GM12872 (cell line): Measurements from ENCODE around the gene UACA.

ENCODE experiments used
- TF ChIP-seq, protein P1 (sequence below): IDR thresholded peaks from 3 replicates; pipeline ENCODE4 v1.5.1; 2011; ENCODE audit warnings: low read depth, mild to moderate bottlenecking, low read length, moderate library complexity; ENCODE audit not compliant: insufficient read depth

The UACA gene

DNA sequence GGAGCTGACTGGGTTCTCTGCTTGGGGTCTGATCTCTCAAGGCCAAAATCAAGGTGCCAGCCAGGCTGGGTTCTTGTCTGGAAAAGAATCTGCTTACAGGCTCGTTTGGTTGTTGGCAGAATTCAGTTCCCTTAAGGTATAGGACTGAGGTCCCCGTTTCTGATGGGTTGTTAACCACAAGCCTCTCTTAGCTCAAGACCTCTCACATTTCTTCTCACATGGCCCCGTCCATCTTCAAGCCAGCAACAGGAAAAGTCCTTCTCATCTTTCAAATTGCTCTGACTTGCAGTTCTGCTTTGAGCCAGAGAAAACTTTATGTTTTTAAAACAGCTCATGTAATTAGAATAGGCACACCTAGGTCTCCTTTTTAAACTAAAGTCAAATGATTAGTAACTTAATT is 20.4 kb downstream of the UACA start:
- TF ChIP-seq, protein P1, sequence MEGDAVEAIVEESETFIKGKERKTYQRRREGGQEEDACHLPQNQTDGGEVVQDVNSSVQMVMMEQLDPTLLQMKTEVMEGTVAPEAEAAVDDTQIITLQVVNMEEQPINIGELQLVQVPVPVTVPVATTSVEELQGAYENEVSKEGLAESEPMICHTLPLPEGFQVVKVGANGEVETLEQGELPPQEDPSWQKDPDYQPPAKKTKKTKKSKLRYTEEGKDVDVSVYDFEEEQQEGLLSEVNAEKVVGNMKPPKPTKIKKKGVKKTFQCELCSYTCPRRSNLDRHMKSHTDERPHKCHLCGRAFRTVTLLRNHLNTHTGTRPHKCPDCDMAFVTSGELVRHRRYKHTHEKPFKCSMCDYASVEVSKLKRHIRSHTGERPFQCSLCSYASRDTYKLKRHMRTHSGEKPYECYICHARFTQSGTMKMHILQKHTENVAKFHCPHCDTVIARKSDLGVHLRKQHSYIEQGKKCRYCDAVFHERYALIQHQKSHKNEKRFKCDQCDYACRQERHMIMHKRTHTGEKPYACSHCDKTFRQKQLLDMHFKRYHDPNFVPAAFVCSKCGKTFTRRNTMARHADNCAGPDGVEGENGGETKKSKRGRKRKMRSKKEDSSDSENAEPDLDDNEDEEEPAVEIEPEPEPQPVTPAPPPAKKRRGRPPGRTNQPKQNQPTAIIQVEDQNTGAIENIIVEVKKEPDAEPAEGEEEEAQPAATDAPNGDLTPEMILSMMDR = no peak

DNA sequence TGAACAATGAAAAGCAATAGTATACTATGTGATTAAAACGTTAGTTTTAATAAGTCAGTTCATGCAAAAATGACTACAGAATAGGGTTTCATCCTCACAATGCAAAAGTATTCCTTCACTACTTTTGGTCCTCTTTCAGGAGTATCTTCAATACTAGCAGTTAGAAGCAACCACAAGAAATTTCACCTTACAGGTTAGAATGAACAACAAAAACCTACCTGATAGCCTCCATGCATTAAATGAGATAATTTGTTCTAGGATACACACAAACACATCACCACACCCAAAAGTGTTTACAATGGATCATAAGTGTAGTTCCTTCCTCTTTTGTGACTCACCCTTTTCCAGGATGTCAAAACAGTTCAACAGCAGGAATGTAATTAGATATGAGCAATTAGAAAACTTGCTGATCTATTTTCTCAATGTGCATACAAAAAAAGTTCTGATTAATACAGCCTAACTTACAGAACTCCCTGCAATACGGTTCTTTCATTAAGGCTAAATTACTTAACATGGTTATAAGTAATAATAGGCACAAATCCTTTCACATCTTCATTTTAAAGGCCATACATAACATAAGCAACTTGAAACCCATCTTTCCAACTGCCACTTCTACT is 21.6 kb downstream of the UACA start:
- TF ChIP-seq, protein P1 = no peak

DNA sequence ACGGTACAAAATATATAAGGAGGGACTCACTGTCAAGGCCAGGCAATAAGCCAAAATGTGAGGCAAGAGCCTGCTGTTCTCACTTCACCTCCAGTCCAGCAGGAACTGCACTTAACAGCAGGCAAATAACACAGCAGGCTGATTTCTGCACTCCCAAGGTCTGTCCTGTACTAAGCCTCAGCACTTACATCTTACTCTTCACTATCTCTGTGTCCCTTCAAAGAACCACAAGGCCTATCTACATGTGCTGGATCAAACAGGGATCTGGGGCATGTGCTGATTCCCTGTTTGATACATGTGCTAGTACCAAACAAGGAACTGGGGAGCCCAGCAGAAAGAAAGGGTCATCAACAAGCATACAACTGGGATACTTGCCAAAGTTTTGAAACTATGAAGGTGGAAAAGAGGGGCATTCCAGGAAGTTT is 22.2 kb downstream of the UACA start:
- TF ChIP-seq, protein P1 = no peak

DNA sequence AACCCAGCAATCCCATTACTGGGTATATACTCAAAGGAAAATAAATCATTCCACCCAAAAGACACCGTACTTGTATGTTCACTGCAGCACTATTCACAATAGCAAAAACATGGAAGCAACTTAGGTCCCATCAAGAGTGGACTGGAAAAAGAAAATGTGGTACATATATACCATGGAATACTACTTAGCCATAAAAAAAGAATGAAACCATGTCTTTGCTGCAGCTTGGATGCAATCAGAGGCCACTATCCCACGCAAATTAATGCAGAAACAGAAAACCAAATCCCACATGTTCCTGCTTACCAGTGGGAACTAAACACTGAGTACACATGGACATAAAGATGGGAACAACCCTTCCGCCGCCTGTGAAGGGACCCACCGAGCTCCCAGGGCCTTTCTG is 34.2 kb downstream of the UACA start:
- TF ChIP-seq, protein P1 = no peak

DNA sequence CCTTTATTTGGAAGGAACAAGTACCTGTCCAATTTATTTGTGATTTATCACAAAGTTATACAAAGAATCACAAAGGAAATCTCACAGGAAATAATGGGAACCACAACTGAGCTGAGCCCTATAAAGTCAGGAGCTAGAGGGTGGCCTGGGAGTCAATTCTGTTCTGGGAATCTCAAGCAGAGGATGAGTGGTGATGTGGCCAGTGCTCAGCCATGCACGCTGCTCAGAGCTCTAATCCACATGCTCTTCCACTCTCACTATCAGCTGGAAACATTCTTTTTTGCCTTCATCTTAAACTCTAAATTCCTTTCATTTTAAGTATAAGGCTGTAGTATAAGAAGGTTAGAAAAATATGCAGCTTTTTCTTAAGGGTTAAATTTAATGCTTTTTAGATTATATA is 36.6 kb downstream of the UACA start:
- TF ChIP-seq, protein P1 = no peak

DNA sequence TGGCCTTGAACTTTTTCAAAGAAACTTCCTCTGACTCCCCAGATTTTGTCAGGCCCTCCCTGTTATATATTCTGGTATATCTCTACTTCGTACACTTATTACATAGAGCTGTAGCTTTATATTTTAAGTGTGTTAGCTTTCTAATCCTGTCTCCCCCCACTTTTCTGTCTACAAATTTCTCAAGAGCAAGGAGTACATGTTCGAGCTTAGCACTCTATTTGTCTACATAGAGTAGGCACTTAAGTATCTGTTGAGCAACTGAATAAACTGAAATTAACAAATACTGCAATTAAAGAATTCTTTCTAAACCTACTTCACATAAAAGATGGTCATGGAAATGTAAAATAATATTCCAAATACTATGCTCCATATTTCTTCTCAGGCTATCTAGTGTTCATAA is 39.4 kb downstream of the UACA start:
- TF ChIP-seq, protein P1 = no peak

DNA sequence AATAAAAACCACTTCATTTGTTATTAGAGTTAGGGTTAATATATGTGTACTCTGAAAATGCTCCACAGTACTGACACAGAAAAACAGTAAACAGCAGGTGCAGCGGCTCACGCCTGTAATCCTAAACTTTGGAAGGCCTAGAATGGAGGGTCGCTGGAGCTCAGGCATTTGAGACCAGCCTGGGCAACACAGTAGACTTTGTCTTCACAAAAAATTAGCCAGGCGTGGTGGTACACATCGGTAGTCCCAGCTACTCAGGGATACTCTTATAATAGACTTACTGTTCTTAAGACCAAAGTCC is 40.3 kb downstream of the UACA start:
- TF ChIP-seq, protein P1 = no peak
